Measurements from ENCODE around the gene AGAP2.
A peak's percentile ranks its signal among the peaks of the same experiment; 100 is the strongest.
"Not testable (repeated sequence)": the region's sequence is repeated elsewhere in the genome, so short reads cannot be mapped to it uniquely, and the experiment has no call there.

AGAP2 gene

DNA sequence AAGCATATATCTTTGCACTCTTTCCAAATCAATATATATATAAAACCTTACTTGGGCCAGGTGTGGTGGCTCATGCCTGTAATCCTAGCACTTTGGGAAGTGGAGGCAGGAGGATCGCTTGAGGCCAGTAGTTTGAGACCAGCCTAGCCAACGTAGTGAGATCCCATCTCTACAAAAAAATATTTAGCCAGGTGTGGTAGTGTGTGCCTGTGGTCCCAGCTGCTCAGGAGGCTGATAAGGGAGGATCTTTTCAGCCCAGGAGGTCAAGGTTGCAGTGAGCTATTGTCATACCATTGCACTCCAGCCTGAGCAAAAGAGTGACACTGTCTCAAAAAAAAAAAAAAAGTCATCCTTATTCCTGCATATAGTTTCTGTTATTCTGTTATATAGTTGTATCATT lies 30.2 kb downstream of the AGAP2 start:
- DNase-seq (ENCODE audit: insufficient read length, low spot score) (no peak), FAIRE-seq (no peak)

GRCh38 chr12:57707250-57707649 lies 31.3 kb downstream of the AGAP2 start:
- DNase-seq (ENCODE audit: insufficient read length, low spot score) (no peak), FAIRE-seq (no peak)

GRCh38 chr12:57700317-57700716 lies 38.2 kb downstream of the AGAP2 start:
- FAIRE-seq (no peak), DNase-seq (ENCODE audit: insufficient read length, low spot score) (no peak)

- no peak for DNase-seq (ENCODE audit: insufficient read length, low spot score)
- FAIRE-seq, result no peak
Measured at GRCh38 chr12:57698414-57698813, 40.1 kb downstream of the AGAP2 start.

DNA sequence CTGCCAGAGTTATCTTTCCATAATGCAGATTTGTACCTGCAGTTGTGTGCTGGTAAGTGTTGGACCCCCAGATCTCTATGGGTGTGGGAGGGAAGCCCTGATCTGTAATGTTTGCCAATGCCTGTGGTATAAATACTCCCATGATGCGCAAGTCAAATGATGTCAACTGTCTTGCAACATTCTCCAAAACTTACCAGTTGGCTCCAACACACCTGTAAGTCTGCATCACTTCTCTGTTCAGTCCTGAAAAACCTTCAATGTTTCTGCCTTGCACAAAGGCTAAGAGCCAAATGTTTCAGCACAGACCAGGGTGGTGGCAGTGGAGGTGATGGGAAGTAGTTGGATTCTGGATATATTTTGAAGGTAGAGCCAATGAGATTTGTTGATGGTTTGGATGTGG lies 41.5 kb downstream of the AGAP2 start:
- DNase-seq (ENCODE audit: insufficient read length, low spot score), result no peak
- FAIRE-seq, result no peak

DNA sequence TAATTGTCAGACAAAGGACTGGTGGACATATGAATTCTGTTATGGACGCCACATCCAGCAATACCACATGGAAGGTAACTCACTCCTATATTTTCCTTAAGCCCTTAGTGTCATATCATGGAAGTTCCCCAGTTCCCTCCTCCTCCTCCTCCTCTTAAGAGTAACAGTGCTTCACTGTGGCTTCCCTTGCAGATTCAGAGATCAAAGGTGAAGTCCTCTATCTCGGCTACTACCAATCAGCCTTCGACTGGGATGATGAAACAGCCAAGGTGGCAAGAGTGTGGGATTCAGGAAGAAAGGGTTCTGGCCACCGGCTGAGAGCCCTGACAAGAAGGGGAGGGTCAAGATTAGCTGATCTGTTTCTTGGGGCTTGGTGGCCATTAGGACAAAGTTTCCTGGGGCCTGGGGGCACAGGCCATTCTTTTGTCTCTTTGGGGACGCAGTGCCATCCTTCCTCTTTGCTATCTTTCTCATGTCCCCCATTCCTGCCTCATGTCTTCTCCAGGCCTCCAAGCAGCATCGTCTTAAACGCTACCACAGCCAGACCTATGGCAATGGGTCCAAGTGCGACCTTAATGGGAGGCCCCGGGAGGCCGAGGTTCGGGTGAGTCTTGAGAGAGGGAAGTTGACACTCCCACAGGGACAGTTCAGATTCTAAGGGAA lies 42.6 kb downstream of the AGAP2 start:
- DNase-seq (ENCODE audit: insufficient read length, low spot score) (no peak), FAIRE-seq (no peak)

DNA sequence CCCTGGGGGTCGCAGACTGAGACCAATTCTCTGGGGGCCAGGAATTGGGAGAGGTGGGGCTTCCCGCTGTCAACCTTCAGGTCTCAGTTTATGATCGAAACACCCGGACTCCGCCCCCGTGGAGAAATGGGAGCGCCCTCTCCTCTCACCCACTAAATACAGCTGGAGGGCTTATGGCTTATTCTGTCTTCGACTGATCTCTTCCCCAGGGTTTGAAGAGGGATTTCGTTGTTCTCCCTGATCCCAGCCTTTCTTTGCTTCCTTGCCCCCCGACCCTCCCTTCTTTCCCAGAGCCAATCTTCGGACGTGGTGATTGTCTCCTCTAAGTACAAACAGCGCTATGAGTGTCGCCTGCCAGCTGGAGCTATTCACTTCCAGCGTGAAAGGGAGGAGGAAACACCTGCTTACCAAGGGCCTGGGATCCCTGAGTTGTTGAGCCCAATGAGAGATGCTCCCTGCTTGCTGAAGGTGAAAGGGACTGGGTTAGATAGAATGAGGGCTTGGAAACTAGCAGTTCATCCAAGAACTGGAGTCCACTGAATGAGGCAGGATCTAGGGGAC lies 44.0 kb downstream of the AGAP2 start:
- DNase-seq (ENCODE audit: insufficient read length, low spot score), result peak; percentile 15

DNA sequence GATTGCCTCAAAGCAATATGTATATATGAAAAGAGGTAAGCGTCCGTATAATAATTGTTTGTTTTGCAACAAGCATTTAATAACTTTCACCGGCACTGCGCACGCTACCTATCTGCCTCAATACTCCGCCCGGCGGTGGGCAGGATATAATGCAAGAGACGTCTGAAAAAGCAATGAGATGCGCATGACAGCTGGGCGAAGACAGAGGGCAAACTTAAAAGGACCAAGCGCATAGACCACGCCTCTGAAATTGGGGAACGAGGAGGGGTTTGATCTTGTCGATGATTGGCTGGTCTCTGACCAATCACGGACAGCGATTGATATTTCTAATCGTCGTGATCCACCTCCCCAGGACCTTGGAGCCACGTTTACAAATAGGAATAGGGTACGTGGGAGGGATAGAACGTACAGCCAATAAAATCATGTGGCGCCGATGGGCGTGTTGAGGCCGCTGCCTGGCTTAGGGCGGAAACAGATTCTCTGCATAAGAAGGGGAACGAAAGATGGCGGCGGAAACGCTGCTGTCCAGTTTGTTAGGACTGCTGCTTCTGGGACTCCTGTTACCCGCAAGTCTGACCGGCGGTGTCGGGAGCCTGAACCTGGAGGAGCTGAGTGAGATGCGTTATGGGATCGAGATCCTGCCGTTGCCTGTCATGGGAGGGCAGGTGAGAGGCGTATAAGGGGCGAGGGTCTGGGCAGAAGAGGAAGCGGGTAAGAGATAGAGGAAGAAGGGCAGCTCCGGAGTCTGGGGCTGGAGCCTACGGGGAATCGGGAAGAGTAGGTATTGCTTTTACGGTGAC lies 44.7 kb downstream of the AGAP2 start, which contains the start of gene OS9:
OS9 (plus strand) TSS at position 474 of the 800 bp plus-strand sequence; CDS start at position 504, 30 bp downstream.
- DNase-seq (ENCODE audit: insufficient read length, low spot score) (peak; percentile 98), FAIRE-seq (peak; percentile 92)

More for the DNA sequence above, 44.0 kb downstream of the AGAP2 start:
- FAIRE-seq, result no peak

DNA sequence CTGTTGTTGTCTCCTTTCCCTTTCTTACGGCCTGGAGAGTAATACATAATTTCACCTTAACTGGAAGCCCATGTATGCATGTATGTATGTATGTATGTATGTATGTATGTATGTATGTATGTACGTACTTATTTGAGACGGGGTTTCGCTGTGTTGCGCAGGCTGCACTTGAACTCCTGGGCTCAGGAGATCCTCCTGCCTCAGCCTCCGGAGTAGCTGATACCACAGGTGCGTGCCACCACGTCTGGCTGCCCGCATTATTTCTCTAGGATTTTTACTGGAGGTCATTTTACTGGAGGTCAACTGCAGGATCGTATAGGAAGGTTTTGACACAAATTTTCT lies 45.3 kb downstream of the AGAP2 start:
- DNase-seq (ENCODE audit: insufficient read length, low spot score) (no peak), FAIRE-seq (no peak)

- FAIRE-seq, result no peak
- no peak for DNase-seq (ENCODE audit: insufficient read length, low spot score)
Measured at GRCh38 chr12:57692500-57692899, 46.0 kb downstream of the AGAP2 start.

DNA sequence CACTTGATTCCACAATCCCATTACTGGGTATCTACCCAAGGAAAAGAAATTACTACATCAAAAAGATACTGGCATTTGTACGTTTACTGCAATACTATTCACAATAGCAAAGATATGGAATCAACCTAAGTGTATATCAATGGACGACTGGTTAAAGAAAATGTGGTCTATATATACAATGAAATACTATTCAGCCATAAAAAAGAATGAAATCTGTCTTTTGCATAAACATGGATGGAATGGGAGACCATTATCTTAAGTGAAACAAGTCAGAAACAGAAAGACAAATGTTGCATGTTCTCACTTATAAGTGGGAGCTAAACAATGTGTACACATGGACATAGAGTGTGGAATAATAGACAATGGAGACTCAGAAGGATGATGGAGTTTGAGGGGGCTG lies 49.6 kb downstream of the AGAP2 start:
- DNase-seq (ENCODE audit: insufficient read length, low spot score) (no peak), FAIRE-seq (no peak)

- FAIRE-seq, result no peak
- DNase-seq (ENCODE audit: insufficient read length, low spot score), result no peak
Measured at GRCh38 chr12:57687862-57688261, 50.7 kb downstream of the AGAP2 start.

DNA sequence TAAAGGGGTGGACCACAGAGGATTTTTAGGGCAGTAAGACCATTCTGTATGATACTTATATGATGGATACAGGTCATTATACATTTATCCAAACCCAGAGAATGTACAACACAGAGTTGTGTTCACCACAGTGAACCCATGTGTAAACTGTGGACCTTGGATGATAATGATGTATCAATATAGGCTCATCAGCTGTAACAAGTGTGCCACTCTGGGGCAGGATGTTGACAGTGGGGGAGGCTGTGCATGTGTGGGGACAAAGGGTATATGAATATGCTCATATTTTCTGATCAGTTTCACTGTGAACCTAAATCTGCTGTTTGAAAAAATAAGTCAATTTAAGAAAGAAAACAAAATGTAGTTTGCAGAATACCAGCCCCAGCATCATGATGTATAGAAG lies 58.8 kb downstream of the AGAP2 start:
- FAIRE-seq, result no peak
- DNase-seq (ENCODE audit: insufficient read length, low spot score), result no peak

DNA sequence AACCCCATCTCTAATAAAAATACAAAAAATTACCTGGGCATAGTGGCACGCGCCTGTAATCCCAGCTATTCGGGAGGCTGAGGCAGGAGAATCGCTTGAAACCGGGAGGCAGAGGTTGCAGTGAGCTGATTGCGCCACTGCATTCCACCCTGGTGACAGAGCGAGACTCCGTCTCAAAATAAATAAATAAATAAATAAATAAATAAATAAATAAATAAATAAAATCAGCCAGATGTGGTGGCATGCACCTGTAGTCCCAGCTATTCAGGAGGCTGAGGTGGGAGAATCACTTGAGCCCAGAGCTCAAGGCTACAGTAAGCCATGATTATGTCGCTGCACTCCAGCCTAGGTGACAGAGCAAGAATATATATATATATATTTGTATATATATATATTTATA lies 60.6 kb downstream of the AGAP2 start:
- not testable (repeated sequence) for FAIRE-seq; DNase-seq (ENCODE audit: insufficient read length, low spot score)

DNA sequence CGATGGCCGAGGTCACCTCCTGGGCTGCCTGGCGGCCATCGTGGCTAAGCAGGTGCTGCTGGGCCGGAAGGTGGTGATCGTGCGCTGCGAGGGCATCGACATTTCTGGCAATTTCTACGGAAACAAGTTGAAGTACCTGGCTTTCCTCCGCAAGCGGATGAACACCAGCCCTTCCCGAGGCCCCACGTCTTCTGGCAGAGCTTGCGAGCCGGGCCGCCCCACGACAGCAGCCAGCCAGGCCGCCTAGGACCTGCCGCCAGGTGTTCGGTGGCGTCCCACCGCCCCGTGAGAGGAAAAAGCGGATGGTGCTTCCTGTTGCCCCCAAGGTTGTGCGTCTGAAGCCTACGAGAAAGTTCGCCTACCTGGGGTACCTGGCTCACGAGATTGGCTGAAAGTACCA lies 63.9 kb downstream of the AGAP2 start:
- DNase-seq (ENCODE audit: insufficient read length, low spot score) (no peak), FAIRE-seq (no peak)

All from HTR-8/SVneo (cell line).